GM21423 (cell line): ENCODE results near the gene TBL1X.
"Not testable (repeated sequence)": the region's sequence is repeated elsewhere in the genome, so short reads cannot be mapped to it uniquely, and the experiment has no call there.

Experiments used
- ATAC-seq: cut with Tn5 transposase; IDR thresholded peaks from one replicate; pipeline ENCODE4 v1.9.1; 2021; ENCODE audit warnings: mild to moderate bottlenecking, moderate library complexity; ENCODE audit not compliant: unreplicated experiment

TBL1X gene

DNA sequence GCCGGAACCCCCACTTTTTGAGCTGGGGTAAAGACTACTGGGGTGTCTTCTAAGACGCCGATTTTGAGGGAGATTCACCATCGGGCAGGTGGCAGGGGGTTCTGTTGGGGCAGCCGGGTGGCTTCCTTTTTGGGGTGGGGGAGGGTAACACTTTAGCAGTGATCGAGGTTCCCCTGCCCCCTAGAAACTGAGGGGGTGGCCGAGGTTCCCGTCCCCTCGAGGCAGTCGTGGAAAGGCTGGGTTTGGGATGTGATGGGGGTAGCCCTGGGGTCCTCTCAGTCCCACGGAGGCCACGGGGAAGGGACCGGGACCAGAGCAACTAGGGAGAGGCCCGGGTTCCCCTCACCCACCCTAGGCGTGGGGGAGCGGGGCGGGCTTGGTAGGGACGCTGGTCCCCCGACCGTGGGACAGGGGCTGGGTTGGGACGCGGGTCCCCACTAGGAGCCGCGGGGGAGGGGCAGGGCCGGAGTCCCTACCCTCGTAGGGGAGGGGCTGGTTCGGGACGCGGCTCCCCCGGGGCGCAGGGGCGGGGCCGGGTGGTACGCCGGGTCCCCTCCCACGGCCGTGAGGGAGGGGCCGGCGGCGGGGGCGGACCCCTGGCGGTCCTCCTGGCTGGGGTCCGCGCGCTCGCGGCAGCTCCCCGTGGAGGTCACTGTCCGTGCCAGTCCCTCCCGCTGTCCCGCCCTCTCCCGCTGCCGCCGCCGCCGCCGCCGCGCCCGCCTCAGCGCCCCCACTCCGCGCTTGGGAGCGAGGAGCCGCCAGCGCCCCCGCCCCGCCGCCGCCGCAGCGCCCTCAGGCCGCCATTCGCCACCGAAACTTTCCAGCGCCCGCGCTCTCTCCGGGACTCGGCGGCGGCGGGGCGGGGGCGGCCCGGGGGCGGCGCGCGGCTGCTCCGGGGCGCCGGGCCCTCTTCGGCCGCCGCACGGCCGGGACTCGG lies at the start of gene TBL1X:
TSS of gene TBL1X (plus strand) at position 624 of the 937 bp plus-strand sequence. CDS start 188,529 bp downstream, outside the sequence.
- peak; percentile 44 for ATAC-seq

DNA sequence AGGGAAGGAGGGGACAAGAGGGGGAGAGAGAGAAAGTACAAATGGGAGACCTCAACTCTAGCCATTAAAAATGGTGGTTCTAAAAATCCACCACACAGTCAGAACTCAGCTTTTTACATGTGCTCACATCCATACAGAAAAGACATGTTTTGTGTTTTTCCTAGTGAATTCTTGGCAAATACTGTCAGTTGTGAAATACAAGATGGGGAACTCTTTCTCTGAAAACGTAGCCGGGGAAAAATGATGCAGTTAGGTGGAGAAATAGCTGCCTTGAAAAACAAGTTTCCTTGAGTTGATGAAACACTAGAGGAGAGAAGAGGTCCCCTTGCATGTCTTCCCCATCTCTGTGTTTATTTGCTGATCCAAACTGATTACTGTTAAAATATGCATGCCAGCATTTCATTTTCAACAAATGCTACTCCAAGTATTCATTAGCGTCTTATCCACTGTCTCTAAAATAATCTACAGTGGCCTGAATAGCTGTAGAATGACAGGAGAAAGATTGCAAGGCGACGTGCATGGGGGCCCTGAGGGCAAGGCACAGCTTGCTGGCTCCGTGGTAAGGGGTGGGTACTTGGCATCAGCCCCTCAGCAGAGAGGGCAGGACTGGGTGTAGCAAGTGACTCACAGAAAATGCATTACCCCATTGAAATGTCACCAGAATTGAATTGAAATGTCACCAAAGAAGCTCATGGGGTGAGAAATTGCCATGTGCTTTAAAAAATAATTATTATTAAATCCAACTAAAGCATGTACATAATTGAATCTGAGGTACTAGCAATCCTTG lies 48.1 kb upstream of the TBL1X start:
- ATAC-seq: no peak

DNA sequence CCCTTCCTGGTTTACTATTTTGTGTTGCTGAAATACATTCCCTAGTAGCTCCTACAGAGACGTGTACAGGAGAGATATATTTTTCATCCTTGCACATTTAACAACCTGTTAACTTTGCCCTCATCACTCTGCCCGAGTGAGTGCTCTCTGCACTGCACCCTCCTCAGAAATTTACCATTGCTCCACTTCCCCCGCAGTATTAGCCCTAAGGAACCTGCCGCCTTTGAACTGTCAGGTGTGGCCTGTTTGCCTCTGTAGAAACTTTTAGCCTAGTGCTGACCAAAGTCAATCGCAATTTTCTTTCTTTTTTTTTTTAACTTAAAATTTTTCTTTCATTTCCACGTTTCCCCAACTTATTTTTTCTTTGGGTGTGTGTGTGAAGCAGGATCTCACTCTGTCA lies 46.6 kb upstream of the TBL1X start:
- no peak for ATAC-seq

DNA sequence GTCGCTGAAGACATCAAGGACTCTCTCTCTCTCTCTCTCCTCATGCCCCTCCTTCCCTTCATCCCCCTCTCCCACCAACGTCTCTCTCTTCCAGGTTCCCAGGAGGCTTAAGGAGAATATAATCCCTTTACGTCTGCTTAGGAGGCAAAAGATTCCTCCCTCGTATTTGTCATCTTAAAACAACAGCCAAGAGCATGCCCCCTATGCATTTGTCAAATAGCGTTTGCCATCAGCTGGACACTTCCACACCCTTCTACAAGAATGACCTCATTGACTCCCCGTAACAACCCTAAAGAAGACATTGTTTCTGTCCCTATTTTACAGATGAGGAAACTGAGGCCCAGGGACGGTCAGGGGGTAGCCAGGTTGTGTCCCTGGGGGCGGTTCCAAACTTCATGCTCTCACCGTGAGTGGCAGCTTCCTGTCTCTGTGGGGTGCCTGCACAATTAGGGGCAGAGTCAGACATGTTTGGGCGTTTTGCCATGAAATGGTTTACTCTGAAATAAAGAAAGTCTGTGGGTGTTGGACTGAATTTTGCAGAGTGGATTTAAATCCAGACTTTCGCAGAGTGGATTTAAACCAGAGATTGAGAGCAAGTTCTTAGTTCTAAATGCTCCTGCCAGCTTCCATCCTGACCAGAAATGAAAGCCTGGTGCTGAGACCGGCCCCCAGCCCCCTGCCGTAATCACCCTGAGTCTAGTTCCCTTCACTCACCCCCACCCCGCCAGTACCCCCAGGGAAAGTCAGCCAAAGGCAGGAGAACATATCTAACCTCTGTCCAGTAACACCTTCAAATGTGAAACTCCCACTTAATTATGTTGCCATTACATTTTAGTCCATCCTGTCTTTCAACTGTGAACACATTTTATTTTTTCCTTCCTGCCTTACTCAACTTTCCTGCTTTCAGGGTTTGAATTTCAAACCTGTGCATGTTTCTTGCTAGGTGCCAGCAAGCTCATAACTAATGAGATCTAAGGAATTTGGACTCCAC lies 44.3 kb upstream of the TBL1X start:
- no peak for ATAC-seq

DNA sequence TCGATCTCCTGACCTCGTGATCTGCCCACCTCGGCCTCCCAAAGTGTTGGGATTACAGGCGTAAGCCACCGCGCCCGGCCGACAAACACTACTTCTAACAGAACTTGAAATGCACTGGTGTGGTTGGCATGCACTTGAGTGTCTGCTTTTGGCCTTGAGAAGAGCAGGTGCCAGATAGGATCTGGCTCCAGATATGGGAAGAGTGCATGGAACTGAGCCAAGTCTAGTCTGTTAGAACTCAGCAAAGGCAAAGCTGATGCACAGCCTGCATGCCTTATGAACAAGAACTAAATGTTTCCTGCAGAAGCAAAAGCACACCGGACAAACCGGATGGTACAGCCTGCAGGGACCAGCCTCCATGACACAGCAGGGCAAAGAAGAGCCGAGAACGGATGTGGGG lies 35.1 kb upstream of the TBL1X start:
- no peak for ATAC-seq

DNA sequence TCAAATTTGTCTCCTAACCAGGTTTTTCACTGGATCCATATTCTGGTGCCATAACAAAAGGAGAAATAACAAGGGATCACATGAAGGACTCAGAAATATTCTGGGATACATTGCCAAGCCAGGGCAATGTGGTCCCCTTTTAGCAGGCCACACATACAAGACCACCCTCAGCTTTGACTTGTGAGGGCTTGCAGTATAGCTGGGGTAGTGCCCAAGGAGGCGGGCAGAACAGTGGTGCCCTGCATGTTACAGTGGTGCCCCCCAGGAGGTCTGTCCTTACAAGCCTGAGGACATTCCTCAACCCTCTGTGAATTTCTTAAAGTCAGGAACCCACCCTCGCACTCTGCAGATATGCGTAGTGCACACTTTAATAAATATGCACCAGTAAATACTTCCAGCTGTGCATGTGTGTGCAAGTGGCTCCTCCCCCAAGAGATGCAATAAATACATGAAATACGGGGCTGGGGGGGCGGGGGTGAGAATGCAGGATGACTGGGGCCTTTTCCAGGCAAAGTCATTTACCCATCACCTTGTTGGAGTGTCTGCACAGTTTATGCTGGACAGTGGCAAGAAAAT lies 34.4 kb upstream of the TBL1X start:
- ATAC-seq: no peak

DNA sequence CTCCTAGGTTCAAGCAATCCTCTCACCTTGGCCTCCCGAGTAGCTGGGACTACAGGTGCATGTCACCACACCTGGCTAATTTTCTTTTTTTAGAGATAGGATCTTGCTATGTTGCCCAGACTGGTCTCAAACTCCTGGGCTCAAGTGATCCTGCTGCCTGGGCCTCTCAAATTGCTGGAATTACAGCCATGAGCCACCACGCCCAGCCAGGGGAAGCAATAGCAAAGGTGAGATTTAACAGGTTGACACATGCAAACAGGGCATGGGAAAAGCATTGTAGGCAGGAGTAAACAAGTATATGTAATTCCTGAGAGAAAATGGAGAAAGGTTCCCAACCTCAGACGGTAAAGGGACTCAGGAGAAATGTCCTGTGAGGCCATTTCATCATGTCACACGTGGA lies 33.6 kb upstream of the TBL1X start:
- ATAC-seq: no peak

DNA sequence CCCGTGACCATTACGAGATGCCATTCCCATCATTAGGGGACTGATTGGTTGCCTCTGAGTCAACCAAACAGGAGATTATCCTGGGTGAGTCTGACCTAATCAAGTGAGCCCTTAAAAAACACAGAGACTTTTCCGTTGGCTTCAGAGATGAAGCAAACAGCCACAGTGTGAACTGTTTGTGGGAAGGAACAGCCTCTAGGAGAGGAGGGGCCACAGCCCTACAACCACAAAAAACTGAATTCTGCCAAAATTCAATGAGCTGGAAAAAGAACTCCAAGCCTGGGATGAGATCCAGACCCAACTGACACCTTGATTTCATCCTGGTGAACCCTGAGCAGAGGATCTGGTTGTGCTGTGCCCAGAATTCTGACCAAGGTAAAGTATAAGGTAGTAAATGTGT lies 31.3 kb upstream of the TBL1X start:
- no peak for ATAC-seq

DNA sequence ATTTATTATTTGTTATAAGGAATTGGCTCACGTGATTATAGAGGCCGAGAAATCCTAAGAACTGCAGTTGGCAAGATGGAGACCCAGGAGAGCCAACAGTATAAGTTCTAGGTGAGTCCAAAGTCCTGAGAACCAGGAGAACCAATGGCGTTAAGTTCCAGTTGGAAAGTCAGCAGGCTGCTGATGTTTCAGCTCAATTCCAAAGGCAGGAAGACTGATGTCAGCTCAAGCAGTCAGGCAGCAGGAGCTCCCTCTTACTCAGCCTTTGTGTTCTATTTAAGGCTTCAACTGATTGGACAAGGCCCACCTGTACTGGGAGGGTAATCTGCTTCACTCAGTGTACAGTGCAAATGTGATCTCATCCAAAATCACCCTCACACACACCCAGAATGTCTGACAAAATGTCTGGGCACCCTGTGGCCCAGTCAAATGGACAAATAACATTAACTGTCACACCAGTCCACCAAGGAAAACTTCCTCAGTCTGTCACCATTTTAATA lies 30.8 kb upstream of the TBL1X start:
- no peak for ATAC-seq

DNA sequence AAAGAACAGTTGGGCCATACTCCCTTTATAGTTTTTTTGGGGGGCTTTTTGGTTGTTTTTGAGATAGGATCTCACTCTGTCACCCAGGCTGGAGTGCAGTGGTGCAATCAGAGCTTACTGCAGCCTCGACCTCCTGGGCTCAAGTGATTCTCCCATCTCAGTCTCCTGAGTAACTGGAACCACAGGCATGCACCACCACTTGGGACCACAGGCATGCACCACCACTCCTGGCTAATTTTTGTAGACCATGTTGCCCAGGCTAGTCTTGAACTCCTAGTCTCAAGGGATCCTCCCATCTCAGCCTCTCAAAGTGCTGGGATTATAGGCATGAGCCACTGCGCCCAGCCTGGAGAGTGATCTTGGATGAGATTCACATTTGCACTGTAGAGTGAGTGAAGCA lies 29.8 kb upstream of the TBL1X start:
- not testable (repeated sequence) for ATAC-seq

DNA sequence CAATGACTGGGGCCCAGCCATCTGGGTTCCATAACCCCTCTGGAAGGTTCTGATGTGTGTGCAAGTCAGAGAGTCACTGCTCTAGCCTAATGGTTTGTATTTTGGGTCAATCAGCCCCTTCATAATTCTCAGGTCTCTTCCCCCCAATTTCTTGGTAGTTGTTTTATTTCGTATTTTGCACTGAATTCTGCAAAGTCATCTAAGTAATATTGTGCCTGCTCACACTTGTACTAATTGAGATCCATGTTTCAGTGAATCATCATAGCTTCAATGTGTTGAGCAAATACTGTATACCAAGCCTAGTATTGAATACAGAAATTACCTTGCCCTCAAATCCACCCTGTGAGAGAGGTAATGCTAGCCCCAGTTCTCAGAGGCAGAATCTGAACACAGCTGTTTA lies 28.0 kb upstream of the TBL1X start:
- no peak for ATAC-seq

DNA sequence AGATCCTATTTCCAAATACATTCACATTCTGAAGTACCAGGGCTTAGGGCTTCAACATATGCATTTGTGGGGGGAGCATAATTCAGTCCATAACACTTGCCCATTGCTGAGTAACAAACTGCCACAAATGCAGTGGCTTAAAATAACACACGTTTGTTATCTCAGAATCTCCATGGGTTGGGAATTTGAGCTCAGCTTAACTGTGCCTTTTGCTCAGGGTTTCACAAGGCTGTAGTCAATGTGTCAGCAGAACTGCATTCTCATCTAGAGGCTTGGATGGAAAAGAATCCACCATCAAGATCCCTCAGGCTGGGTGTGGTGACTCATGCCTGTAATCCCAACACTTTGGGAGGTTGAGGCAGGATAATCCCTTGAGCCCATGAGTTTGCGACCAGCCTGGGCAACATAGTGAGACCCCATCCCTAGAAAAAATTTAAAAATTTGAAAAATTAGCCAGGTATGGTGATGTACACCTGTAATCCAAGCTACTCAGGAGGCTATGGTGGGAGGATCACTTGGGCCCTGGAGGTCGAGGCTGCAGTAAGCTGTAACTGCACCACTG lies 25.8 kb upstream of the TBL1X start:
- ATAC-seq: no peak

DNA sequence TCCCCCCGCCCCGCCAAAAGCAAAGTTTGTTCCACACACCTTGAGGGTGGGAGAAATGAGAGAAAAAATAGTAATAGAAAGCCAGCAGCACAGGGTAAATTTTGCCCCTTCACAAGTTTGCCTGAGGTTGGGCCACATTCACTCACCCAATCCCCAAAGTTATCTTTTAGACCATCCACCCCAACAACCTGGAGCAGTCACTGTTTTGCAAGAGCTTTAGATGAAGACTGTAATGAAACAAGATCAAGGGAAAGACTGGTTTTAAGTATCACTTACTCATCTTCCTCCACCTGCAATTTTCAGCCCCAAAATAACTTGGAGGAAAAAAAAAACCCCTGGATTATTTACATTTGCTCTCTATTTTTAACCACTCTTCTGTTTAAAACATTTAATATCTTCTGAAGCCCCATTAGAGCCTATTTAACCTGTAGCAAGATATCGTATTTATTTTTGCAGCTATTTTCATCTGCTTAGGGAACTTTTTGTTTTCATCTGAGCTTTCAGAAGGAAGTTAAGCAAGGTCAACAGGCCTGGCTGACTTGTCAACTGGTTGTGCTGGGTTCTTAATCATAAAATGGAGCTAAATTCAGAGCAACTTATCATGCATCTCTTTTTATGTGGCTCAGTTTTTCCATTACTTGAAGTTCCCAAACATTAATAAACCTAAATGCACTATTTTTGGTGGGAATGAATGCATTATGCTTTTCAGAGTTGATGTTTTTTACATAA lies 24.6 kb upstream of the TBL1X start:
- no peak for ATAC-seq

DNA sequence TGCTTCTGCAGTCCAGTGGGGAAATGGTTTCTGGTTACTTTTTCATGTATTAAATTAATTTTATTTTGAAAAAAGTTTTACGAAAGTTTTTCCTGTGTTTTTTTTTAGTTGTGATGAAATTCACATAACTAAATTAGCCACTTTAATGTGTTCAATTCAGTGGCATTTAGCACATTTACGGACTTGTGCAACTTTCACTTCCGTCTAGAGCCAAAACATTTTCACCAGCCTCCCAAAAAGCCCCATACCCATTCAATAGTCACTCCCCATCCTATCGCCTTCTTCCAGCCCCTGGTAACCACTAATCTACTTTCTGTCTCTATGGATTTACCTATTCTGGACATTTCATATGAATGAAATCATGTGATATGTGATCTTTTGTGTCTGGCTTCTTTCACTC lies 22.8 kb upstream of the TBL1X start:
- ATAC-seq: no peak

DNA sequence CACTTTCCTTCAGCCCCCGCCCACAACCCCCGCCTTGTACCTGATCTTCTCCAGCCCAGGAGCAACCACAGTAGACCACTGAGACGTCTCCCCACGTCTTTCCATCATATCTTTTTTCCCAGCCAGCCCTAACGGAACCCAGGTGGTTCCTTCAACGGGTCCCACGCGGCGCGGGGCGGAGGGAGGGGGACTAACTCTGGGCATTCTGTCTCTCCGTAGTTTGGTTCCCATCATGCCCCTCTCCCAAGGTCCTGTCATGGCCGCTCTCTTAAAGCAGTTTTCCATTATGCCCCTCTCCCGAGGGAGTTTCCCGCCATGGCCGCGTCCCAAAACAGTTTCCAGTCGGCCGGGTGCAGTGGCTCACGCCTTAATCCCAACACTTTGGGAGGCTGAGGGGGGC lies 21.5 kb upstream of the TBL1X start:
- no peak for ATAC-seq

DNA sequence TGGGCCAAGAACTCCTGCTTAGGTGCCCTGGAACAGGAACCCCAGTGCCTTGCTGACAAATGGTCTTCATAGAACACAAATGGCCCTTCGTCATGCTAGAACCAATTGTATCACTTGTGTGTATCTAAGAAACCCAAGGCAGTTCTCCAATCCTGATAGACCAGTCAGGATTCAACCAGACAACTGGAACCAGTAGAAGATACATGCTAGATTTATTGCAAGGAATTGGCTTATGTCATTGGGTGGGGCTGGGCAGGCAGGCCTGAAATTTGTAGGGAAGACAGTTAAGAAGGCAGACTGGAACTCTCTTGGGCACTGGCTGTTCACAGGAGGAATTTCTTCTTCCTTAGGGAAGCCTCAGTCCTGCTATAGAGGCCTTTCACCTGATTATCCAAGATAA lies 17.0 kb upstream of the TBL1X start:
- no peak for ATAC-seq

DNA sequence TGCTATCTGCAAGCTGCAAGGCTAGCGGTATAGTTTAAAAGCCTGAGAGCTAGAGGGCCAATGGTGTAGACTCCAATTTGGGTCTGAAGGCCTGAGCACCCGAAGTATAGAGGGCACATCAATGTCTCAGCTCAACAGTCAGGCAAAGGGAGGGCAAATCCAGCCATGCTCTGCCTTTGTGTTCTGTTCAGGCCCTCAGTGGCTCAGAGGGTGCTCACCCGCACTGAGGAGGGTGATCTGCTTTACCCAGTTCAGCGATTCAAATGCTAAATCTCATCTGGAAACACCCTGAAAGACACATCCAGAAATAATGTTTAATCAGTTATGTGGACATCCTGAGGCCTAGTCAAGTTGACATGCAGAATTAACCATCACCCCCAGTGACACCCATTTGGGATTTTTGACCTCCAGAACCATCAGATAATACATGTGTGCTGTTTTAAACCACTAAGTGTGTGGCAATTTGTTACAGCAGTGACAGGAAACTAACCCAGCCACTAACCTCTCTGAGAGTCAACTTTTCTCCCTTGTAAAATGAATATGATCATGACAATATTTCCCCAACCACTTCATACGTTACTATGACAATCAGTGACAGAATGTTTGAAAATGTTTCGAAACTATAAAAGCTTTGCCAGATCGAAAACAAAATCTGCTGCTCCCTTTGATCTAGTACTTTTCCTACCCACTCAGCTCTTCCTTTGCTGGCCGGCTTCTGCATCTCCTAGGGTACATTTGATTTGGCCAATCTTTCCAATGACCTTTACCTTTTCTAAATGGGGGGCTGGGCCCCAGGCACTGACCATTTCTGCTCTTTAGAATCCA lies 8.4 kb upstream of the TBL1X start:
- no peak for ATAC-seq

DNA sequence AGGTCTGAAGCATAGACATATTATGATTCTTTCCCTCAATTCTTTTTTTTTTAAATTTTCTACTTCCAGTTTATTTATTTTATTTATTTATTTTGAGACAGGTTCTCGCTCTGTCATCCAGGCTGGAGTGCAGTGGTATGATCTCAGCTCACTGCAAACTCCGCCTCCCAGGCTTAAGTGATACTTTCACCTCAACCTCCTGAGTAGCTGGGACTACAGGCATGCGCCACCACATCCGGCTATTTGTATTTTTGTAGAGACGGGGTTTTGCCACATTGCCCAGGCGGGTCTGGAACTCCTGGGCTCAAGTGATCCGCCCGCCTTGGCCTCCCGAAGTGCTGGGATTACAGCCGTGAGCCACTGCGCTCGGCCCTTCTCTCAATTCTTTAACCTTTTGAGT lies 6.8 kb upstream of the TBL1X start:
- not testable (repeated sequence) for ATAC-seq
